HG02981 (cell line): ENCODE measurements around the gene RDM1.

ENCODE experiments used
- ATAC-seq: cut with Tn5 transposase; IDR thresholded peaks from one replicate; pipeline ENCODE4 v1.9.1; 2021; ENCODE audit warnings: mild to moderate bottlenecking, moderate library complexity; ENCODE audit not compliant: unreplicated experiment

The RDM1 gene

DNA sequence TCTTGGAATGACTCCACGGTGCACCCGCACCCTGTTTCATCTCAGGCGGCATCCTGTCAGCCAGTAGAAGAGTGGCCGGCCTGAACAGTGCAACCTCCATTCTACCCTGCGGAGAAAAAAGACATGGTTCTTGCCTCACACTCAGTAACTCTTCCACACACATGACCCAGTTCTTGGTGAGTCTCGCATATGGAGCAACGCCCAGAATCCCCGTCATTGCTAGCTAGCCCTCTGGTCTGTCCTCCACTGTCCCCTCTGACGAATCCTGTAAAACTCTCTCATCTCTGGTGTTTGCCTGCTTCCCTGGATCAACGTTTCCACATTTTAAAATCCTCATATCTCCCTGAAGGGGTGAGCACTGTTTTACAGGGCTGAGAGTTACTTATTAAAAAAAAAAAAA is 4.2 kb upstream of the RDM1 start:
- no peak for ATAC-seq

DNA sequence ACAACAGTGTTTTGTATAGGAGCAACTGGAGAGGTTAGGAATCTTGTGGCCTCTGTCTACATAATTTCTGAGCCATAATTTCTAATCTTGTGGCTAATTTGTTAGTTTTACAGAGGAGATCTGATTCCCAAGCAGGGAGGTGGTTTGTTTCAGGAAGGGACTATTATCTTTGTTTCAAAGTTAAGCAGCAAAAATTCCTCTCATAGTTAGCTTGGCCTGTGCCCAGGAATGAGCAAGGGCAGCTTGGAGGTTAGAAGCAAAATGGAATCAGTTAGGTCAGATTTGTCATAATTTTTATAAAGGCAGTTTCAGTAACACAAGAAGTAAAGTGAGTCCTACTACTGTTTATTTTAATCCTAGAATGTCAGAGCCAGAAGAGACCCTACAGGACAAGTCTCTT is 2.0 kb upstream of the RDM1 start:
- no peak for ATAC-seq

- ATAC-seq: no peak
Measured at GRCh38 chr17:35931794-35932425, 1.3 kb upstream of the RDM1 start.

DNA sequence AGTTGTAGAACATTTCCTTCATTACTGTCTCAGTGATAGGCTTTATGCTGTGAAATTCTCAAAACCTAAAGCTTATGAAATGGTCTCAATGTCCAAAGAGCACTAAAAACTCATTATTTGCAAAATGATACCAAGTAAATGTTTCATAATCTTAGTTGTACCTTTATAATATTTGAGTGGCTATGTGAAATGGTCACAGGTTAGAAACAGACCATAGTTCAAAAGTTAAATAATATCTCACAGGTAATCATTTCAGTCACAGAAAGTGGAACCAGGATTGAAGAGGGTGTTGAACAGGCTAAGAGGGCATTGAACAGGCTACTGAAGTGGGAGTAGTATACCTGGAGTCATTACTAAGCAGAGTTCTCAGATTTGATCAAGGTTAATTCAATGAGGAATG is 2.9 kb downstream of the RDM1 start:
- no peak for ATAC-seq

GRCh38 chr17:35923609-35924114 is 6.9 kb downstream of the RDM1 start:
- no peak for ATAC-seq

GRCh38 chr17:35920229-35920628 is 10.3 kb downstream of the RDM1 start:
- no peak for ATAC-seq

DNA sequence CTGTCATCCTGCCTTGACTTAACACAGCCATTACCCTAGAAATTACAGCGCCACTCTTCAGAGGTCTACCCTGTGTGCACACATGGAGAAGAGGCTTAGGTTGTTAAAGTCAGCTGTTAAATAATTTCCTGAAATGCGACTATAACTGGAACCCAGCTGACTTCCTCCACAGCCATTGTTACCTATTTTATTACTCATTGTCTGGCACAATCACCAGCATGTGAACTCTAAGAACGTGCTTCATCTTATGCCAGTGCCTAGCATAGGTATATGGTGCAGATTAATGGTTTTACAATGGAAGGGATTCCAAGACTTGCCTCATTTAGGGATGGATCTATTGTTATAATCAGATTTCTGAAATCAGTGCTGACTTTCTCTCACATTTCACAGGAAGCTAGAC is 11.9 kb downstream of the RDM1 start:
- ATAC-seq: no peak

GRCh38 chr17:35917519-35918213 is 12.9 kb downstream of the RDM1 start:
- no peak for ATAC-seq

DNA sequence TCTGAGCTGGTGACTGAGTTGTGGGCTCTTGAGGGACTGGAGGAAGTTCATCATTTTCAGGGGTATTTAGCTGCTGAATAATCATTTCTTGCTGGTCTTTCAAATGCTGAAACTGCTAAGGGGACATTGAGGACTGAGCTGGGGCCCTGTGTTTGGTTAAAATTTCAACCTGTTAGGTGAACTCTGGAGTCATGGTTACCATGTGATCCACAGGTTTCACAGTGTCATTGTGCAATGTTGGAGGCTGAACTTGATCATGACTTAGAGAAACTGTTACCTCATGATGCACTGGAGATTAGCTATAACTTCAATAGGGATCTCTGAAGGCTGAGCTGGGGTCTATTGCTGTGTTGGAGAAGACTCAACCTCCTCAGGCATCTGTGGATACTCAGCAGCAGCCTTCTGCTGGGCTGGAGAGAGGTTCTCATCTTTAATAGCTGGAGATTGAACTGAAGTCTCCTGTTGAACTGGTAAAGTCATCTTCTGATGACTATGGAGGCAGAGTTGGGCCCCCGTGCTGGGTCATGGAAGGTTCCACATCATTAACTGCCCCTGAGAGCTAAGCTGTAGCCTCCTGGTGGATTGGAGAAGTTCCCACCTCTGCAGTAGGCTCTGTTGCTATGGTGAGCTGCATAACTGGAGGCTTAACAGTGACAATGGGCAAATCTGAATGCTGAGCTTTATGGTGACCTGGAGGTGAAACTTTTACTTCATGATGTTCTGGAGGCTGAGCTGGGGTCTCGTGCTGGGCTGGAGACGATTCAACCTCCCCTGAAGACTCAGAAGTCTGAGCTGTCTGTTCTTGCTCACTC is 15.2 kb downstream of the RDM1 start:
- ATAC-seq: no peak

- ATAC-seq: no peak
Measured at GRCh38 chr17:35914354-35914753, 16.2 kb downstream of the RDM1 start.

GRCh38 chr17:35913609-35914008 is 17.0 kb downstream of the RDM1 start:
- no peak for ATAC-seq

- ATAC-seq: no peak
Measured at GRCh38 chr17:35912942-35913341, 17.6 kb downstream of the RDM1 start.

DNA sequence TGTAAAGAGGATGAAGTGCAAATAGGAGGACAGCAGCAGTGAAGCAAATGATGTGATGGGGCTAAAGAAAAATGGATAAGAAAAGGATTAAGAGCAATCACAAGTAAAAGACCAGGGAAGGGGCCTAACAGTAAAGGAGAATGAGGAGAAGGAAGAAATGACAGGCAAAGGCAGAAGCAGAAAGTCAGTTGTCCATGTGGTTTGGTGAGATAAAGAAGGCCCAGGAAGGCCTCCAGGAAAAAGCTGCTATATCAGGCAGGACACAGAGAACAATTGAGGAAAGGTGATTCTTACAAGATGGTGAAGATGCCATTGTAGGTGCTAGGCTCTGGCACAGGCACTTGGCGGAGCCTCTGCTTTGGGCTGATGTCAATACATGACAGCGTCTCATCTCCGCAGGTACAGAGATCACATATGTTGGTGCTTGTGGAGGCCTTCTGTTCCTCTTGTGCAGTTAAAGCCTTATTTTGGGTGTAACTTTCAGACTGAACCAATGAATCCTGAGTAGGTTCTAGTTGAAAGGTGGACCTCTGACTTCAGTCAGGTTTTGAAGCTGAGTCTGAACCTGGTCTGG is 18.1 kb downstream of the RDM1 start:
- ATAC-seq: no peak

DNA sequence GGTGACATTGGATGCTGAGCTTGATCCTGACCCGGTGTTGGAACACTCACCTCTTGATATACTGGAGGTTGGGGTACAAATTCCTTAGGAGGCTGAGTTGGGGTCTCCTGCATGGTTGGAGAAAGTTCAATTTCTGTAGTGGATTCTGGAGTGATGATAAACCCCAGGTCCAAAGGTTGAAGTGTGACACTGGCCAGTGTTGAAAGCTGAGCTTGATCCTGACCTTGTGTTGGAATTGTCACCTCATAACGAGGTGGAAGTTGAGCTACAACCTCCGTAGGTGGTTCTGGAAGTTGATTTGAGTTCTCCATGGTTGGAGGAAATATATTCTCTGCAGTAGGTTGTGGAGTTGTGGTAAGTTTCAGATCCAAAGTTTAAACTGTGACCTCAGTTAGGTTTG is 21.2 kb downstream of the RDM1 start:
- ATAC-seq: no peak

DNA sequence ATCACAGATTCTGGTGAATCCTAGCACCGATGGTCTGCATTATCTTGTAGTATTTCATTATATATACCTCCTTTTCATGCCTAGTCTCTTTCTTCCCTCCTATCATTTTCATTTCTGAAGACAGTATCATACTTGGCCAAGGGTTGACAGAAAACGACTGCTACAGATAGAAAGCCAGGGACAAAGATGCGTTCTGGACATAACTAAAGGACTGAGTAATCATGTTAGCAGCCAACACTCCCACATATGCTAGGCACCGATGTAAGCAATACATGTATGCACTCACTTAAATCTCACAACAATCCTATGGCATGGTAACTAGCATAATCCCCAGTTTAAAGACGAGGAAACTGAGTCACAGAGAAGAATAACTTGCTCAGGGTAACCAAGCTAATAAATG is 22.9 kb downstream of the RDM1 start:
- ATAC-seq: no peak

GRCh38 chr17:35906926-35907637 is 23.5 kb downstream of the RDM1 start:
- no peak for ATAC-seq

DNA sequence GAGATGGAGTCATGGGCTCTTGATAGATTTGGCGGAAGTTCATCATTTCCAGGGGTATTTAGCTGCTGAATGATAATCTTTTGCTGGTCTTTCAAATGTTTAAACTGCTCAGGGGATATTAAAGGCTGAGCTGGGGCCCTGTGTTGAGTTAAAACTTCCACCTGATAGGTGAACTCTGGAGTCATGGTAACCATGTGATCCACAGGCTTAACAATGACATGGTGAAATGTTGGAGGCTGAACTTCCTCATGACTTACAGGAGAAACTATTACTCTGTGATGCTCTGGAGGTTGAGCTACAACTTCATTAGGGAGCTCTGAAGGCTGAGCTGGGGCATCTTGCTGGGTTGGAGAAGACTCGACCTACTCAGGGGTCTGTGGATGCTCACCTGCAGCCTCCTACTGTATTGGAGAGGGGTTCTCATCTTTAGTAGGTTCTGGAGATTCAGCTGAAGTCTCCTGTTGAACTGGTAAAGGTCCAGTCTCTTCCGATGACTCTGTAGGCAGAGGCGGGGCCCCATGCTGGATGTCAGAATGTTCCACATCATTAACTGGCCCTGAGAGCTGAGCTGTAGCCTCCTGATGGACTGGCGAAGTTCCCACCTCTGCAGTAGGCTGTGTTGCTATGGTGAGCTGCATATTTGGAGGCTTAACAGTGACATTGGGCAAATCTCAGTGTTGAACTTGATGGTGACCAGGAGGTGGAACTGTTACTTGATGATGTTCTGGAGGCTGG is 24.2 kb downstream of the RDM1 start:
- ATAC-seq: no peak

DNA sequence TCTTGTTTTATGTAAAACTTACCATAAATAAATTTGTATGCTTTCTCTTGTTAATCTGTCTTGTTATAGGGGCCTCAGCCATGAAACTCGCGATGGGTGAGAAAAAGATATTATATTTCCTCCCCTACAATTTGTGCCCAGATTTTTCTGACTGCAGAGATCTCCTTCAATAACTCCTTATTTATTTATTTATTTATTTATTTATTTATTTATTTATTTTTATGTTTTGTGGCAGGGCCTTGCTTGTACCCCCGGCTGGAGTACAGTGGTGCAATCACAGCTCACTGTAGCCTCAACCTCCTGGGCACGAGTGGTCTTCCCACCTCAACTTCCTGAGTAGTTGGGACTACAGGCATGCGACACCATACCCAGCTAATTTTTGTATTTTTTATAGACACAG is 27.1 kb downstream of the RDM1 start:
- no peak for ATAC-seq

DNA sequence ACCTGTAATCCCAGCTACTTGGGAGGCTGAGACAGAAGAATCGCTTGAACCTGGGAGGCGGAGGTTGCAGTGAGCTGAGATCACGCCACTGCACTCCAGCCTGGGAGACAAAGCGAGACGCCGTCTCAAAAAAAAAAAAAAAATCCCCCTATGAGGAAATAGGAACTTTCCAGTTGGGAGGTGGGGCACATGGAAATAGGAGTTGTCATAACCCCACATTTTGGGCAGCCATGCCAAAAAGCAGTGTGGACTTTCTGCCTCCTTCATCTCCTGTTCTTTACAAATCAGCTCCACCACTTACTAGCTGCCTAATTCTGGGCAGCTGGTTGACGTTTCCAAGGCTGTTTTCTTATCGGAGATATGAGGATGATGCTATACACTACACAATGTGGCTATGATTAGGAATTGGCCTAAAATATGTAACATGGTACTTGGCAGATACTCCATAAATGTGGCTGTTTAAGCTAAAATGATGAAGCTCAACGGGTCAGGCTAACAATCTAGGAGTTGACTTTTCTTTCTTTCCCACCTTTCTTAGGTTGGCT is 28.9 kb downstream of the RDM1 start:
- no peak for ATAC-seq
